K562 (cell line): ENCODE results near the gene EGFL7. TPM values are rescaled to one million over a fixed set of nuclear protein-coding genes. Genes with fewer than 3 reads are reported as not detected.
A peak's percentile ranks its signal among the peaks of the same experiment; 100 is the strongest.

ENCODE experiments used
- DIDO1 ChIP-seq: fragments of 450-650 bp; IDR thresholded peaks from 2 replicates; pipeline ENCODE4 v1.6.1; 2016; ENCODE audit warnings: low read depth, missing biosample characterization, missing genetic modification characterization
- ELF4 ChIP-seq: fragments of 450-650 bp; formaldehyde crosslinking; IDR thresholded peaks from 2 replicates; pipeline ENCODE4 v1.4.0; 2022; ENCODE audit warnings: missing genetic modification characterization
- ESRRB ChIP-seq: fragments of 250-450 bp; sonication (Bioruptor Pico); IDR thresholded peaks from 2 replicates; pipeline ENCODE4 v1.5.0; 2020; ENCODE audit warnings: mild to moderate bottlenecking, moderate library complexity, borderline replicate concordance
- FOXJ2 ChIP-seq: fragments of 200-800 bp; sonication (Bioruptor generic); IDR thresholded peaks from 2 replicates; pipeline ENCODE4 v1.6.1; 2016; ENCODE audit warnings: missing genetic modification characterization, missing compliant biosample characterization
- HDAC2 ChIP-seq: fragments of 450-650 bp; IDR thresholded peaks from 2 replicates; pipeline ENCODE4 v1.6.1; 2016; ENCODE audit warnings: mild to moderate bottlenecking
- KDM5B ChIP-seq: fragments of 200-600 bp; sonication (generic); IDR thresholded peaks from 2 replicates; pipeline ENCODE4 v1.6.1; 2012; ENCODE audit warnings: low read depth, mild to moderate bottlenecking, moderate library complexity, low read length, control low read depth, inconsistent platforms; ENCODE audit not compliant: insufficient replicate concordance
- KHSRP ChIP-seq: fragments of 450-650 bp; IDR thresholded peaks from 2 replicates; pipeline ENCODE4 v1.6.1; 2017
- MAFG ChIP-seq: fragments of 450-650 bp; conservative IDR thresholded peaks from 2 replicates; pipeline ENCODE4 v1.6.1; 2016; ENCODE audit warnings: missing genetic modification characterization, missing compliant biosample characterization
- MEF2D ChIP-seq: conservative IDR thresholded peaks from 2 replicates; pipeline ENCODE4 v1.6.1; 2016; ENCODE audit warnings: low read depth, missing genetic modification characterization, missing compliant biosample characterization
- SMAD2 ChIP-seq: fragments of 150-350 bp; IDR thresholded peaks from 2 replicates; pipeline ENCODE4 v1.6.1; 2014; ENCODE audit warnings: low read depth, mild to moderate bottlenecking, low read length
- ZNF584 ChIP-seq: fragments of 200-800 bp; sonication (Bioruptor generic); IDR thresholded peaks from 2 replicates; pipeline ENCODE4 v1.6.1; 2016; ENCODE audit warnings: low read depth, mild to moderate bottlenecking, missing genetic modification characterization, missing compliant biosample characterization
- polyA plus RNA-seq, 8 experiments: library from polyadenylated mRNA; depleted of rRNA in 4 of 8; stranded (reverse) in 5 of 8; unstranded in 3 of 8; fragments of >200 nt; fragmentation: Nextera tagmentation in 2 of 8; fragmentation: Illumina TruSeq in 1 of 8; extraction: Ambion mirVana in 2 of 8; extraction: Trizol in 1 of 8; gene quantifications; 2 replicates each; pipeline versions ENCODE4 v1.2.1 to v1.2.3, GENCODE V29; 2011 to 2014; ENCODE audit warnings: inconsistent platforms in 1 of 8, missing spikeins in 1 of 8
- total RNA-seq, 7 experiments: library from RNA; depleted of rRNA in 6 of 7; stranded (reverse); fragments of >200 nt in 6 of 7; fragmentation: Illumina TruSeq in 2 of 7; extraction: Trizol in 2 of 7; gene quantifications; 2 replicates each; pipeline versions ENCODE4 v1.2.1 to v1.2.3, GENCODE V29; 2011 to 2021; ENCODE audit warnings: low replicate concordance in 1 of 7
- TF ChIP-seq, protein P1 (sequence below): fragments of 450-650 bp; IDR thresholded peaks from 2 replicates; pipeline ENCODE4 v1.6.1; 2016
- TF ChIP-seq, protein P2 (sequence below): fragments of 250-450 bp; sonication (Bioruptor Pico); IDR thresholded peaks from 2 replicates; pipeline ENCODE4 v1.5.0; 2021; ENCODE audit warnings: mild to moderate bottlenecking, moderate library complexity
- TF ChIP-seq, protein P3 (sequence below): fragments of 250-450 bp; sonication (Bioruptor Pico); IDR thresholded peaks from 2 replicates; pipeline ENCODE4 v1.8.0; 2021; ENCODE audit warnings: moderate library complexity, mild to moderate bottlenecking, inconsistent platforms
- TF ChIP-seq, protein P4 (sequence below): fragments of 250-450 bp; sonication (Bioruptor Pico); IDR thresholded peaks from 2 replicates; pipeline ENCODE4 v1.4.0; 2020

EGFL7 gene
- total and polyA plus RNA-seq, 9 of the 15 experiments (the other 6 are each of a cell fraction or from before 2014, with no cell fraction given), result 1.5 to 286 (median 55.5) TPM

DNA sequence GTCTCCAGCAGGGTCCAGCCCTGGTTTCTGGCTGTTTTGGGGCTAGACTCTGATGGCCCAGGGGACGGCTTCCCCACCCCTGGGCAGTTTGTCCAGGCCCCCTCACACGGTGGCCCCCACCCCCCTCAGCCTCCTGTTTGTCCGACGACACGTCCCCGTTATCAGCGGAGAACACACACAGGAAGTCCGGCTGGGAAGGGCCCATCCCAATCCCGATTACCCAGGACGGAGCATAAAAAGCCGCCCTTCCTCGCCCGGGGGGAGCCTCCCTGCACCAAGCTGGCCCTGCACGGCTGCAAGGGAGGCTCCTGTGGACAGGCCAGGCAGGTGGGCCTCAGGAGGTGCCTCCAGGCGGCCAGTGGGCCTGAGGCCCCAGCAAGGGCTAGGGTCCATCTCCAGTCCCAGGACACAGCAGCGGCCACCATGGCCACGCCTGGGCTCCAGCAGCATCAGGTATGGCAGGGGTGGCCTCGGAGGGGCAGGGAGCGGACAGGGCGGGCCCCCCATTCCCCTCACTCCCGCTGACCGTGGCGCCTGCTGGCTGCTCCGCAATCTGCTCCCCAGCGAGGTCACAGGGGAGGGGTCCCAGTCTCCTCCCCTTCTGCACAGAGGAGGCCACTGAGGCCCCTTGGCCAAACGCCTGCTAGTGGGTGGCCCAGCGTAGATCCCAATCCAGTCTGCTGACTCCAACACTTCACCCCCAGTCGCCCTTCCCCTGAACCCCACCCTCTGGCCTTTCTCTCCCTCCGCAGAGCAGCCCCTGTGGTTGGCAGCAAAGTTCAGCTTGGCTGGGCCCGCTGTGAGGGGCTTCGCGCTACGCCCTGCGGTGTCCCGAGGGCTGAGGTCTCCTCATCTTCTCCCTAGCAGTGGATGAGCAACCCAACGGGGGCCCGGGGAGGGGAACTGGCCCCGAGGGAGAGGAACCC is at the start of gene EGFL7 (continued):
- no peak for TF ChIP-seq MEF2D (tag)
- TF ChIP-seq HDAC2, result 0 out of 2 replicates have a peak, but pooled peaks have one; percentile 76
- TF ChIP-seq MAFG (tag), result no peak
- TF ChIP-seq, protein P1, sequence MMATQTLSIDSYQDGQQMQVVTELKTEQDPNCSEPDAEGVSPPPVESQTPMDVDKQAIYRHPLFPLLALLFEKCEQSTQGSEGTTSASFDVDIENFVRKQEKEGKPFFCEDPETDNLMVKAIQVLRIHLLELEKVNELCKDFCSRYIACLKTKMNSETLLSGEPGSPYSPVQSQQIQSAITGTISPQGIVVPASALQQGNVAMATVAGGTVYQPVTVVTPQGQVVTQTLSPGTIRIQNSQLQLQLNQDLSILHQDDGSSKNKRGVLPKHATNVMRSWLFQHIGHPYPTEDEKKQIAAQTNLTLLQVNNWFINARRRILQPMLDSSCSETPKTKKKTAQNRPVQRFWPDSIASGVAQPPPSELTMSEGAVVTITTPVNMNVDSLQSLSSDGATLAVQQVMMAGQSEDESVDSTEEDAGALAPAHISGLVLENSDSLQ, result no peak
- no peak for TF ChIP-seq FOXJ2
- TF ChIP-seq KHSRP, result no peak
- no peak for TF ChIP-seq ELF4
- TF ChIP-seq DIDO1, result no peak
- peak; percentile 100 for TF ChIP-seq KDM5B
- no peak for TF ChIP-seq ZNF584
- TF ChIP-seq, protein P2, sequence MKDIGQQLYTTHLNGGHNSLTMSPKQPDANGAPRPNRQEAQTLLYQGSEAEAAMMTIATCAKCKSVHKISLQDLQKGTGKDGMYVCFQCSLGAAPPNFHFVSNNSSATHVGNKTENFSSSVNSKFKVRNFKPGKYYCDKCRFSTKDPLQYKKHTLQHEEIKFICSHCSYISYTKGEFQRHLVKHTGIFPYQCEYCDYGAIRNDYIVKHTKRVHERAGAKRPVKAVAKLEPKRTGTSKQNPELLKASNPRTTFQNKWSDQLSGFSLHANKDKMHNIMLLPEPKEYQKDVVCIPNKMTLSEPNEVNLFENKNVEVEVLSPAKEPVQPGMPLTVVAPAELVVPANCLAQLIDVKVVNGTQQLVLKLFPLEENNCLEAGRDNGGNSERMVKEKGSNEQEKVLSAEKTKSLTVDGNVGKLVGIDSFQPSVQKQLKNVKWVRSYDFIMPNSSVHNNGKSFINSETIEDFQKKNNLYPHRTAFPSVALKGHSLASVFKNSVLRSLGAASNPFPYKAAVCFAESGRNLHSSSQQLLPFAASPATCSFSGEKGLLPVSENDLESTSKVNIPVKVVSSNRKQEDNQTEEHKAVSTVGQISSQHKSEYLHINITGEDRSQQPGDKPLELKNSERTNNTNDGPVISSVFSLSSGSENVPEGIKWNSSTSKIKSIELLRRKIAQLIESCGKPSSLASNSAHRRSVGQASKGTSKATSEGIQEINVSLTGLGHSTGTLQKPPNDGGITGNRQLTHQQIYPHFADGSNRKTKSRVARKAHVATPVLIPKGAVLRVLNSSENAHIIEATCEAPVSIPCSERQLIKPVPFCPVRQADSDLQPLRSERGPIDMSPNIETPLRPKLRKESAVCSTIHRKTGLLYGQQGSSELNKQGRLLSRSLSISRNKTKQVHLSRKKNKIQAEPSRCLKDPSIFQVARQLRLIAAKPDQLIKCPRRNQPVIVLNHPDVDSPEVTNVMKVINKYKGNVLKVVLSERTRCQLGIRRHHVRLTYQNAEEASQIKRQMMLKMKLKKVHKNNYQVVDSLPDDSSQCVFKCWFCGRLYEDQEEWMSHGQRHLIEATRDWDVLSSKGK (CRISPR knock-in tag), result no peak
- no peak for TF ChIP-seq ESRRB (CRISPR knock-in tag)
- TF ChIP-seq, protein P3, sequence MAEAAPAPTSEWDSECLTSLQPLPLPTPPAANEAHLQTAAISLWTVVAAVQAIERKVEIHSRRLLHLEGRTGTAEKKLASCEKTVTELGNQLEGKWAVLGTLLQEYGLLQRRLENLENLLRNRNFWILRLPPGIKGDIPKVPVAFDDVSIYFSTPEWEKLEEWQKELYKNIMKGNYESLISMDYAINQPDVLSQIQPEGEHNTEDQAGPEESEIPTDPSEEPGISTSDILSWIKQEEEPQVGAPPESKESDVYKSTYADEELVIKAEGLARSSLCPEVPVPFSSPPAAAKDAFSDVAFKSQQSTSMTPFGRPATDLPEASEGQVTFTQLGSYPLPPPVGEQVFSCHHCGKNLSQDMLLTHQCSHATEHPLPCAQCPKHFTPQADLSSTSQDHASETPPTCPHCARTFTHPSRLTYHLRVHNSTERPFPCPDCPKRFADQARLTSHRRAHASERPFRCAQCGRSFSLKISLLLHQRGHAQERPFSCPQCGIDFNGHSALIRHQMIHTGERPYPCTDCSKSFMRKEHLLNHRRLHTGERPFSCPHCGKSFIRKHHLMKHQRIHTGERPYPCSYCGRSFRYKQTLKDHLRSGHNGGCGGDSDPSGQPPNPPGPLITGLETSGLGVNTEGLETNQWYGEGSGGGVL (CRISPR knock-in tag), result no peak
- TF ChIP-seq SMAD2, result no peak
- TF ChIP-seq, protein P4, sequence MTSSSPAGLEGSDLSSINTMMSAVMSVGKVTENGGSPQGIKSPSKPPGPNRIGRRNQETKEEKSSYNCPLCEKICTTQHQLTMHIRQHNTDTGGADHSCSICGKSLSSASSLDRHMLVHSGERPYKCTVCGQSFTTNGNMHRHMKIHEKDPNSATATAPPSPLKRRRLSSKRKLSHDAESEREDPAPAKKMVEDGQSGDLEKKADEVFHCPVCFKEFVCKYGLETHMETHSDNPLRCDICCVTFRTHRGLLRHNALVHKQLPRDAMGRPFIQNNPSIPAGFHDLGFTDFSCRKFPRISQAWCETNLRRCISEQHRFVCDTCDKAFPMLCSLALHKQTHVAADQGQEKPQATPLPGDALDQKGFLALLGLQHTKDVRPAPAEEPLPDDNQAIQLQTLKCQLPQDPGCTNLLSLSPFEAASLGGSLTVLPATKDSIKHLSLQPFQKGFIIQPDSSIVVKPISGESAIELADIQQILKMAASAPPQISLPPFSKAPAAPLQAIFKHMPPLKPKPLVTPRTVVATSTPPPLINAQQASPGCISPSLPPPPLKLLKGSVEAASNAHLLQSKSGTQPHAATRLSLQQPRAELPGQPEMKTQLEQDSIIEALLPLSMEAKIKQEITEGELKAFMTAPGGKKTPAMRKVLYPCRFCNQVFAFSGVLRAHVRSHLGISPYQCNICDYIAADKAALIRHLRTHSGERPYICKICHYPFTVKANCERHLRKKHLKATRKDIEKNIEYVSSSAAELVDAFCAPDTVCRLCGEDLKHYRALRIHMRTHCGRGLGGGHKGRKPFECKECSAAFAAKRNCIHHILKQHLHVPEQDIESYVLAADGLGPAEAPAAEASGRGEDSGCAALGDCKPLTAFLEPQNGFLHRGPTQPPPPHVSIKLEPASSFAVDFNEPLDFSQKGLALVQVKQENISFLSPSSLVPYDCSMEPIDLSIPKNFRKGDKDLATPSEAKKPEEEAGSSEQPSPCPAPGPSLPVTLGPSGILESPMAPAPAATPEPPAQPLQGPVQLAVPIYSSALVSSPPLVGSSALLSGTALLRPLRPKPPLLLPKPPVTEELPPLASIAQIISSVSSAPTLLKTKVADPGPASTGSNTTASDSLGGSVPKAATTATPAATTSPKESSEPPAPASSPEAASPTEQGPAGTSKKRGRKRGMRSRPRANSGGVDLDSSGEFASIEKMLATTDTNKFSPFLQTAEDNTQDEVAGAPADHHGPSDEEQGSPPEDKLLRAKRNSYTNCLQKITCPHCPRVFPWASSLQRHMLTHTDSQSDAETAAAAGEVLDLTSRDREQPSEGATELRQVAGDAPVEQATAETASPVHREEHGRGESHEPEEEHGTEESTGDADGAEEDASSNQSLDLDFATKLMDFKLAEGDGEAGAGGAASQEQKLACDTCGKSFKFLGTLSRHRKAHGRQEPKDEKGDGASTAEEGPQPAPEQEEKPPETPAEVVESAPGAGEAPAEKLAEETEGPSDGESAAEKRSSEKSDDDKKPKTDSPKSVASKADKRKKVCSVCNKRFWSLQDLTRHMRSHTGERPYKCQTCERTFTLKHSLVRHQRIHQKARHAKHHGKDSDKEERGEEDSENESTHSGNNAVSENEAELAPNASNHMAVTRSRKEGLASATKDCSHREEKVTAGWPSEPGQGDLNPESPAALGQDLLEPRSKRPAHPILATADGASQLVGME, result no peak
